H1 (cell line): ENCODE data around the gene IYD. TPM values are rescaled to one million over a fixed set of nuclear protein-coding genes. Genes with fewer than 3 reads are reported as not detected.

ENCODE experiments used
- TBP ChIP-seq: IDR thresholded peaks from 2 replicates; pipeline ENCODE4 v1.6.1; 2011; ENCODE audit warnings: low read depth, low read length, improper control_type of control experiment
- polyA plus RNA-seq, 7 experiments: library from polyadenylated mRNA; depleted of rRNA in 3 of 7; stranded (reverse) in 5 of 7; unstranded in 2 of 7; fragments of >200 nt in 5 of 7; fragments of 200-250 nt in 2 of 7; gene quantifications; 1 replicate in 5 of 7; 2 replicates in 1 of 7; 4 replicates in 1 of 7; pipeline versions ENCODE4 v1.2.1 to v1.2.3, GENCODE V29; 2011 to 2013; ENCODE audit warnings: missing spikeins in 2 of 7, mixed read lengths in 2 of 7
- total RNA-seq: library from RNA; stranded (reverse); fragmentation: NEBNext Ultra II Directional; extraction: Animal tissue kit (Norgen Biotek cat#: 25700); gene quantifications from 2 replicates; pipeline ENCODE4 v1.2.1, GENCODE V29; 2021

IYD gene
- total and polyA plus RNA-seq, 2 of the 8 experiments (the other 6 are each of a cell fraction or from before 2014, with no cell fraction given), result not detected

DNA sequence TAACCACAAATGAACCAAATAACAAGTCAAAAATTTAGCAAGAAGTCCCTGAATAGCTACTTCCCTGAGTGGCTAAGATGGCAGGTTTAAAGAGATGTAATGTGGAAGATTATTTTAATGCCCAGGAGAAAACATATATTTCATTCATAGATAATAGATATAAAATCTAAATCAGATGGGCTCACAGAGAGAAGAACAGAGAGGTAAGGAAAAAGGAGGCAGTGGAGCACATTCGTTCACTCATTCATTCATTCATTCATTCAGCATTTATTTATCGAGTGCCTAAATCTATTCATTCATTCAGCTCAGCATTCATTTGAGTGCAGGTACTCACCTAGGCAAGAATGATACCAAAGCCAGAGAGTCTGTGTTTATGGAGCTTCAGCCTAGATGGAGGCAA, 32.1 kb upstream of the IYD start (continued):
- no peak for TF ChIP-seq TBP
- TF ChIP-seq, all 59 proteins: peak for 0
